Measurements from ENCODE around the gene SULT2B1. TPM values are rescaled to one million over a fixed set of nuclear protein-coding genes. Genes with fewer than 3 reads are reported as not detected.

Gene SULT2B1
- total RNA-seq, 2 donors from 2014 or later, result 14.6 to 43.0 TPM

GRCh38 chr19:48648134-48648533 is 96.2 kb downstream of the SULT2B1 start:
- peaks cover 7% of the 10 kb centered on the region for H3K4me1 ChIP-seq (replicated peaks)
- no peak for DNase-seq (ENCODE audit: low spot score)
- no peaks in the 10 kb centered on the region for H3K36me3 ChIP-seq
- intact Hi-C loops (cut with DNase I), result loop anchor here (5.0 to 10.0 kb wide), 2 partner anchors 194 to 317 kb away; partner anchors contain the start of gene FTL
- H3K4me3 ChIP-seq, result no peak overlapping the region
- H3K9me3 ChIP-seq, result no peaks in the 10 kb centered on the region
- H3K27me3 ChIP-seq (replicated peaks; ENCODE audit: insufficient read depth), result no peaks in the 10 kb centered on the region
- H3K27ac ChIP-seq, result no peak overlapping the region
- TF ChIP-seq CTCF (IDR thresholded peaks at IDR 0.05) (no peak), POLR2A (IDR thresholded peaks at IDR 0.05) (no peak)
- 69% methylated on average over 2 of the region's 2 CpGs for WGBS

Other genes with a start within 250 kb of the SULT2B1 start
- 10 to 100 TPM in 1 of 2 donors, 1 to 10 TPM in 1; 5.9 to 38.6 TPM for gene EMP3, start 226.6 kb upstream of the SULT2B1 start, total RNA-seq
- 10 to 100 TPM in 1 of 2 donors, 1 to 10 TPM in 1; 4.6 to 14.9 TPM for gene TMEM143, start 188.2 kb upstream of the SULT2B1 start, total RNA-seq
- gene SYNGR4, start 187.8 kb upstream of the SULT2B1 start, total RNA-seq, result 1 to 10 TPM in 1 of 2 donors, not detected in 1; 2.8 TPM
- gene KDELR1, start 160.6 kb upstream of the SULT2B1 start, total RNA-seq, result 100 to 1,000 TPM; 153 to 179 TPM
- 1 to 10 TPM in 1 of 2 donors, under 1 TPM in 1; 0.73 to 1.8 TPM for gene GRIN2D, start 158.5 kb upstream of the SULT2B1 start, total RNA-seq
- gene GRWD1, start 106.2 kb upstream of the SULT2B1 start, total RNA-seq, result 10 to 100 TPM; 26.2 to 39.7 TPM
- gene KCNJ14, start 96.6 kb upstream of the SULT2B1 start, total RNA-seq, result 1 to 10 TPM in 1 of 2 donors, under 1 TPM in 1; 0.45 to 2.2 TPM
- 10 to 100 TPM; 50.6 to 97.1 TPM for gene CYTH2, start 82.8 kb upstream of the SULT2B1 start, total RNA-seq
- 10 to 100 TPM in 1 of 2 donors, 1 to 10 TPM in 1; 7.4 to 10.2 TPM for gene LMTK3, start 40.3 kb upstream of the SULT2B1 start, total RNA-seq
- 1 to 10 TPM in 1 of 2 donors, under 1 TPM in 1; 0.32 to 6.0 TPM for gene SPACA4, start 54.6 kb downstream of the SULT2B1 start, total RNA-seq
- 1 to 10 TPM; 2.8 to 8.8 TPM for gene FAM83E, start 62.9 kb downstream of the SULT2B1 start, total RNA-seq
- 1,000 to 10,000 TPM; 2,096 to 3,914 TPM for gene RPL18, start 67.0 kb downstream of the SULT2B1 start, total RNA-seq
- gene SPHK2, start 67.3 kb downstream of the SULT2B1 start, total RNA-seq, result 10 to 100 TPM; 24.8 to 25.4 TPM
- gene DBP, start 85.2 kb downstream of the SULT2B1 start, total RNA-seq, result 10 to 100 TPM; 14.3 to 52.7 TPM
- gene CA11, start 94.0 kb downstream of the SULT2B1 start, total RNA-seq, result 10 to 100 TPM in 1 of 2 donors, 1 to 10 TPM in 1; 7.0 to 11.2 TPM
- gene NTN5, start 120.8 kb downstream of the SULT2B1 start, total RNA-seq, result 1 to 10 TPM in 1 of 2 donors, under 1 TPM in 1; 0.91 to 2.6 TPM
- 1 to 10 TPM; 1.4 to 2.7 TPM for gene FUT2, start 143.8 kb downstream of the SULT2B1 start, total RNA-seq
- gene MAMSTR, start 167.6 kb downstream of the SULT2B1 start, total RNA-seq, result 10 to 100 TPM in 1 of 2 donors, 1 to 10 TPM in 1; 2.6 to 13.9 TPM
- 10 to 100 TPM in 1 of 2 donors, 1 to 10 TPM in 1; 9.1 to 16.2 TPM for gene RASIP1, start 188.4 kb downstream of the SULT2B1 start, total RNA-seq
- gene IZUMO1, start 194.7 kb downstream of the SULT2B1 start, total RNA-seq, result 1 to 10 TPM in 1 of 2 donors, not detected in 1; 6.4 TPM
- 1 to 10 TPM; 2.1 to 4.1 TPM for gene FUT1, start 200.5 kb downstream of the SULT2B1 start, total RNA-seq
- not detected for gene FGF21, start 203.4 kb downstream of the SULT2B1 start, total RNA-seq

All from prostate gland (tissue), 2 donors.